Sigmoid colon (tissue), 4 donors: ENCODE measurements around the gene PRKD1.

Source experiments
- EP300 ChIP-seq, 4 donors: sonication (generic); formaldehyde crosslinking; IDR thresholded peaks; one replicate each; pipeline ENCODE4 v1.6.1; 2017; ENCODE audit warnings: antibody characterized with exemption in 4 of 4
- TF ChIP-seq, protein P1 (sequence below), 4 experiments: fragments of 450-650 bp in 3 of 4; fragments of 200-600 bp in 1 of 4; IDR thresholded peaks; one replicate each; pipeline ENCODE4 v1.5.1; 2016 to 2019; ENCODE audit warnings: antibody characterized with exemption in 4 of 4, mild to moderate bottlenecking in 3 of 4, moderate library complexity in 2 of 4

DNA sequence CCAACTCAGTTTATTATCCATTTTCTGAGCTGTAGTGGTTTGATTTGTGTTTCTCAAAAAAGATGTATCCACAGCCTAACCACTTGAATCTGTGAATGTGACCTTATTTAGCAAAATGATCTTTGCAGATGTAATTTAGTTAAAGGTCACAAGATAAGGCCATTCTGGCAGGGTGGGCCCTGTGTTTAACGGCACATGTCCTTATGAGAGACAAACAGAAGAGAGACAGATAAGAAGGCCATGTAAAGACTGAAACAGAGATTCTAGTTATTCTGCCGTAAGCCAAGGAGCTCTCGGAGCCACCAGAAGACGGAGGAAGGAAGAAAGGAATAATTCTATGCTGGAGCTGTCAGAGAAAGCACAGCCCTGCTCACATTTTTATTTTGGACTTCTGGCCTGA, 374.2 kb downstream of the PRKD1 start:
- TF ChIP-seq, protein P1, sequence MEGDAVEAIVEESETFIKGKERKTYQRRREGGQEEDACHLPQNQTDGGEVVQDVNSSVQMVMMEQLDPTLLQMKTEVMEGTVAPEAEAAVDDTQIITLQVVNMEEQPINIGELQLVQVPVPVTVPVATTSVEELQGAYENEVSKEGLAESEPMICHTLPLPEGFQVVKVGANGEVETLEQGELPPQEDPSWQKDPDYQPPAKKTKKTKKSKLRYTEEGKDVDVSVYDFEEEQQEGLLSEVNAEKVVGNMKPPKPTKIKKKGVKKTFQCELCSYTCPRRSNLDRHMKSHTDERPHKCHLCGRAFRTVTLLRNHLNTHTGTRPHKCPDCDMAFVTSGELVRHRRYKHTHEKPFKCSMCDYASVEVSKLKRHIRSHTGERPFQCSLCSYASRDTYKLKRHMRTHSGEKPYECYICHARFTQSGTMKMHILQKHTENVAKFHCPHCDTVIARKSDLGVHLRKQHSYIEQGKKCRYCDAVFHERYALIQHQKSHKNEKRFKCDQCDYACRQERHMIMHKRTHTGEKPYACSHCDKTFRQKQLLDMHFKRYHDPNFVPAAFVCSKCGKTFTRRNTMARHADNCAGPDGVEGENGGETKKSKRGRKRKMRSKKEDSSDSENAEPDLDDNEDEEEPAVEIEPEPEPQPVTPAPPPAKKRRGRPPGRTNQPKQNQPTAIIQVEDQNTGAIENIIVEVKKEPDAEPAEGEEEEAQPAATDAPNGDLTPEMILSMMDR (IDR thresholded peaks at IDR 0.05) = no peak
- no peak for TF ChIP-seq EP300 (IDR thresholded peaks at IDR 0.05)
